HG02798 (cell line): ENCODE results near the gene ABI1.
"Not testable (repeated sequence)": the region's sequence is repeated elsewhere in the genome, so short reads cannot be mapped to it uniquely, and the experiment has no call there.

Experiments used
- ATAC-seq: cut with Tn5 transposase; IDR thresholded peaks from one replicate; pipeline ENCODE4 v1.9.1; 2021; ENCODE audit warnings: mild to moderate bottlenecking; ENCODE audit not compliant: unreplicated experiment, poor library complexity

Gene ABI1

GRCh38 chr10:26857553-26857952 lies 3.2 kb downstream of the ABI1 start:
- ATAC-seq = not testable (repeated sequence)

- no peak for ATAC-seq
These were observed 5.6 kb downstream of the ABI1 start for GRCh38 chr10:26855186-26855585.

GRCh38 chr10:26854524-26854923 lies 6.2 kb downstream of the ABI1 start:
- ATAC-seq = no peak

GRCh38 chr10:26844396-26844975 lies 16.3 kb downstream of the ABI1 start:
- ATAC-seq = no peak

- no peak for ATAC-seq
These were observed 17.0 kb downstream of the ABI1 start for GRCh38 chr10:26843736-26844135.

GRCh38 chr10:26841733-26842317 lies 18.9 kb downstream of the ABI1 start:
- no peak for ATAC-seq

- no peak for ATAC-seq
These were observed 19.6 kb downstream of the ABI1 start for GRCh38 chr10:26840938-26841732.

- ATAC-seq = no peak
These were observed 20.7 kb downstream of the ABI1 start for GRCh38 chr10:26839966-26840627.

GRCh38 chr10:26837139-26837538 lies 23.6 kb downstream of the ABI1 start:
- no peak for ATAC-seq

GRCh38 chr10:26835025-26835424 lies 25.7 kb downstream of the ABI1 start:
- no peak for ATAC-seq

GRCh38 chr10:26832960-26833359 lies 27.8 kb downstream of the ABI1 start:
- no peak for ATAC-seq

- ATAC-seq = no peak
These were observed 28.8 kb downstream of the ABI1 start for GRCh38 chr10:26831936-26832335.

GRCh38 chr10:26829810-26830515 lies 30.8 kb downstream of the ABI1 start:
- no peak for ATAC-seq

- no peak for ATAC-seq
These were observed 36.6 kb downstream of the ABI1 start for GRCh38 chr10:26824015-26824690.

GRCh38 chr10:26821699-26822570 lies 38.8 kb downstream of the ABI1 start:
- no peak for ATAC-seq

GRCh38 chr10:26815500-26815899 lies 45.3 kb downstream of the ABI1 start:
- no peak for ATAC-seq

- no peak for ATAC-seq
These were observed 50.2 kb downstream of the ABI1 start for GRCh38 chr10:26810435-26811026.

- ATAC-seq = no peak
These were observed 50.8 kb downstream of the ABI1 start for GRCh38 chr10:26809973-26810372.

- ATAC-seq = no peak
These were observed 53.2 kb downstream of the ABI1 start for GRCh38 chr10:26807532-26807931.
